Coronary artery (tissue), 2 donors: ENCODE results near the gene LAMTOR4.

Source experiments
- DNase-seq: peaks from one replicate; pipeline ENCODE4 v3.0.0-alpha.2; 2017; ENCODE audit warnings: low spot score
- H3K27ac ChIP-seq, 2 donors: fragments of 200-600 bp; sonication (generic); one replicate each; pipeline ENCODE4 v1.5.1; 2016 to 2019
- H3K4me3 ChIP-seq: fragments of 200-600 bp; sonication (generic); 2 replicates; pipeline ENCODE4 v1.5.1; 2016; ENCODE audit warnings: mild to moderate bottlenecking, moderate library complexity
- CTCF ChIP-seq: fragments of 200-600 bp; sonication (generic); IDR thresholded peaks from one replicate; pipeline ENCODE4 v1.5.1; 2019; ENCODE audit warnings: antibody characterized with exemption

The LAMTOR4 gene

GRCh38 chr7:100155553-100156317 is 7.0 kb downstream of the LAMTOR4 start:
- H3K4me3 ChIP-seq = no peak overlapping the region
- no peak for DNase-seq
- TF ChIP-seq CTCF = no peak
- H3K27ac ChIP-seq = no peak overlapping the region

GRCh38 chr7:100156331-100157068 is 7.8 kb downstream of the LAMTOR4 start:
- DNase-seq = no peak
- Histone ChIP-seq H3K4me3 (no peak overlapping the region), H3K27ac (peak overlapping the region in 1 of 2 donors; percentile 84)
- no peak for TF ChIP-seq CTCF

- no peak for DNase-seq
- peak overlapping the region; percentile 91 for H3K4me3 ChIP-seq
- no peak for TF ChIP-seq CTCF
- peak overlapping the region in 1 of 2 donors; percentile 84 for H3K27ac ChIP-seq
Observed at GRCh38 chr7:100157069-100157333, 8.3 kb downstream of the LAMTOR4 start.

GRCh38 chr7:100157334-100158228 is 8.9 kb downstream of the LAMTOR4 start:
- Histone ChIP-seq H3K4me3 (peak overlapping the region; percentile 91), H3K27ac (peak overlapping the region; percentile 63 to 84)
- DNase-seq = no peak
- TF ChIP-seq CTCF = no peak

GRCh38 chr7:100158229-100159098 is 9.7 kb downstream of the LAMTOR4 start, which contains the start of gene TRAPPC14:
Gene TRAPPC14 (minus strand): TSS chr7:100158723. CDS start chr7:100158499, 224 bp downstream.
- no peak for TF ChIP-seq CTCF
- peak within 1 kb of the TSS; percentile 91 for H3K4me3 ChIP-seq

GRCh38 chr7:100159099-100159623 is 10.4 kb downstream of the LAMTOR4 start:
- H3K4me3 ChIP-seq = peak overlapping the region; percentile 91
- no peak for TF ChIP-seq CTCF
- no peak for DNase-seq
- H3K27ac ChIP-seq = peak overlapping the region in 1 of 2 donors; percentile 84

More at GRCh38 chr7:100158229-100159098, 9.7 kb downstream of the LAMTOR4 start, which contains the start of gene TRAPPC14:
- peak; percentile 93 for DNase-seq
- peak within 1 kb of the TSS; percentile 63 to 84 for H3K27ac ChIP-seq
